ENCODE results near the gene IL17RC.
"Not testable (repeated sequence)": the region's sequence is repeated elsewhere in the genome, so short reads cannot be mapped to it uniquely, and the experiment has no call there.

Gene IL17RC

GRCh38 chr3:9897408-9898372, 19.2 kb upstream of the IL17RC start:
- peak overlapping the region; percentile 7; the same call in 1 of the 2 replicates for H3K27ac ChIP-seq
- TF ChIP-seq CTCF (conservative IDR thresholded peaks at IDR 0.05) = no peak
- TF ChIP-seq ZFX (IDR thresholded peaks at IDR 0.05) = no peak

GRCh38 chr3:9898467-9899241, 18.2 kb upstream of the IL17RC start:
- TF ChIP-seq ZFX (IDR thresholded peaks at IDR 0.05) (no peak), CTCF (conservative IDR thresholded peaks at IDR 0.05) (no peak)
- no peak overlapping the region for H3K27ac ChIP-seq

- no peak overlapping the region for H3K27ac ChIP-seq
- no peak for TF ChIP-seq CTCF (conservative IDR thresholded peaks at IDR 0.05)
- TF ChIP-seq ZFX (IDR thresholded peaks at IDR 0.05) = no peak
These were observed 17.6 kb upstream of the IL17RC start for GRCh38 chr3:9899289-9899791.

- not testable (repeated sequence) for H3K27ac ChIP-seq
These were observed 15.9 kb upstream of the IL17RC start for GRCh38 chr3:9900965-9901415.

GRCh38 chr3:9901967-9902366, 14.9 kb upstream of the IL17RC start:
- H3K27ac ChIP-seq = no peak overlapping the region
- TF ChIP-seq CTCF (conservative IDR thresholded peaks at IDR 0.05) (no peak), ZFX (IDR thresholded peaks at IDR 0.05) (no peak)

- no peak within 1 kb of the TSS for H3K27ac ChIP-seq
- TF ChIP-seq ZFX (IDR thresholded peaks at IDR 0.05) (no peak), CTCF (conservative IDR thresholded peaks at IDR 0.05) (no peak)
These were observed 14.3 kb upstream of the IL17RC start, which contains the start of gene IL17RE for GRCh38 chr3:9902372-9903237. IL17RE (plus strand) TSS chr3:9902848; CDS start chr3:9902933, 85 bp downstream.

- no peak overlapping the region for H3K27ac ChIP-seq
- TF ChIP-seq CTCF (conservative IDR thresholded peaks at IDR 0.05) = no peak
- no peak for TF ChIP-seq ZFX (IDR thresholded peaks at IDR 0.05)
These were observed 13.7 kb upstream of the IL17RC start for GRCh38 chr3:9903238-9903624.

All from C4-2B (cell line).